HFF-Myc (cell line): ENCODE measurements around the gene COL18A1.

Experiments
- DNase-seq: peaks from one replicate; pipeline ENCODE4 v3.0.0-alpha.2; 2011; ENCODE audit warnings: low read depth; ENCODE audit errors: extremely low read depth
- H3K4me3 ChIP-seq: replicated peaks from 2 replicates; pipeline ENCODE4 v1.5.1; 2011; ENCODE audit warnings: low read depth, mild to moderate bottlenecking, control low read depth, low read length
- TF ChIP-seq, protein P1 (sequence below): IDR thresholded peaks from 2 replicates; pipeline ENCODE4 v1.5.1; 2012; ENCODE audit warnings: mild to moderate bottlenecking, low read depth, low read length, control low read depth; ENCODE audit errors: missing control alignments

COL18A1 gene

DNA sequence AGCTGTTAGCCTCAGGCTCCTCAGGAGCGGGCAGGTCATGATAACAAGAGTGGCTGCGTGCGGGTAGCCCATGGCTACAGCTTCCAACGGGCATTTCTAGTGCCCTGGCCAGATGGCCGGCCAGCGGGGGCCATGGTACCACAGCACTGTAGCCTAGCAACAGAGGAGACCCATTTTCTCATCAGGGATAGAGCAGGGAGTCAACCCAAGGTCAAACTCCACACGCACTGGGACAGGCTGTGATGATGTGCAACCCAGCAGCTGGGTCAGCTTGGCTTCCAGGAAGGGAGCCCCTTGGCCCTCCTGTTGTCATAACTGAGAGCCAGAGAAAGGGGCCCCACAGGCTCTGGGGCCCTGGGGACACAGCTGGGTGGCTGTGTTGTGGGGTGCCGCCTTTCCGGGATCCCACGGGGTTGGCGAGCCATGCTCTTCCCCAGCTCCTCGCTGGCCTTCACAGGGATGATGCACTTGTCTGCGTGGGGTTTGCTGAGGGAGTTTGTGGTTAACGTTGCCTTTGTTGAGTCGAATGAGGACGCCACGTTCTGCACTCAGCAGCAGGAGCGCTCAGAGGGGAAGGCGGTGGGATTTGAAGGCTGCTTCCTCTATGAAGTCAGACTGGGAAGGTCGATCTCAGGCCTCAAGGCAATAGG is 46.3 kb downstream of the COL18A1 start:
- no peak for DNase-seq
- no peak overlapping the region for H3K4me3 ChIP-seq
- TF ChIP-seq, protein P1, sequence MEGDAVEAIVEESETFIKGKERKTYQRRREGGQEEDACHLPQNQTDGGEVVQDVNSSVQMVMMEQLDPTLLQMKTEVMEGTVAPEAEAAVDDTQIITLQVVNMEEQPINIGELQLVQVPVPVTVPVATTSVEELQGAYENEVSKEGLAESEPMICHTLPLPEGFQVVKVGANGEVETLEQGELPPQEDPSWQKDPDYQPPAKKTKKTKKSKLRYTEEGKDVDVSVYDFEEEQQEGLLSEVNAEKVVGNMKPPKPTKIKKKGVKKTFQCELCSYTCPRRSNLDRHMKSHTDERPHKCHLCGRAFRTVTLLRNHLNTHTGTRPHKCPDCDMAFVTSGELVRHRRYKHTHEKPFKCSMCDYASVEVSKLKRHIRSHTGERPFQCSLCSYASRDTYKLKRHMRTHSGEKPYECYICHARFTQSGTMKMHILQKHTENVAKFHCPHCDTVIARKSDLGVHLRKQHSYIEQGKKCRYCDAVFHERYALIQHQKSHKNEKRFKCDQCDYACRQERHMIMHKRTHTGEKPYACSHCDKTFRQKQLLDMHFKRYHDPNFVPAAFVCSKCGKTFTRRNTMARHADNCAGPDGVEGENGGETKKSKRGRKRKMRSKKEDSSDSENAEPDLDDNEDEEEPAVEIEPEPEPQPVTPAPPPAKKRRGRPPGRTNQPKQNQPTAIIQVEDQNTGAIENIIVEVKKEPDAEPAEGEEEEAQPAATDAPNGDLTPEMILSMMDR = no peak

- TF ChIP-seq, protein P1 = no peak
These were observed 46.8 kb downstream of the COL18A1 start for GRCh38 chr21:45451771-45452182.

DNA sequence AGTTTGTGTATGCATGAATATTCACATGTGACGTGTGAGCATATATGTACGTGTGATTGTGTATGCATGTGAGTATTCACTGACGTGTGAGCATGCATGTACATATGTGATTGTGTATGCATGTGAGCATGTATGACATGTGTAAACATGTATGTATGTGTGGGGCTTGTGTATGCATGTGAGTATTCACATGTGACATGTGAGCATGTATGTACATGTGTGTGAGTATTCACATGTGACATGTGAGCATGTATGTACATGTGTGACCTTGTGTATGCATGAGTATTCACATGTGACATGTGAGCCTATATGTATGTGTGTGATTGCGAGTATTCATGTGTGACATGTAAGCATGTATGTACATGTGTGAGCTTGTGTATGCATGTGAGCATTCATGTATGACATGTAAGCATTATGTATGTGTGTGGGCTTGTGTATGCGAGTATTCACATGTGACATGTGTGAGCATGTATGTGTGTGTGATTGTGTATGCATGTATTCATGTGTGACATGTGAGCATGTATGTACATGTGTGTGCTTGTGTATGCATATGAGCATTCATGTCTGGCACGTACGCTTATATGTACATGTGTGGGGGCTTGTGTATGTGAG is 47.8 kb downstream of the COL18A1 start:
- TF ChIP-seq, protein P1 = no peak
- DNase-seq = no peak
- H3K4me3 ChIP-seq = no peak overlapping the region

More at GRCh38 chr21:45451771-45452182, 46.8 kb downstream of the COL18A1 start:
- no peak overlapping the region for H3K4me3 ChIP-seq
- no peak for DNase-seq

GRCh38 chr21:45453308-45453950 is 48.5 kb downstream of the COL18A1 start:
- DNase-seq = no peak
- TF ChIP-seq, protein P1 = no peak
- no peak overlapping the region for H3K4me3 ChIP-seq

GRCh38 chr21:45454060-45454925 is 49.3 kb downstream of the COL18A1 start:
- DNase-seq = no peak
- H3K4me3 ChIP-seq = no peak overlapping the region
- TF ChIP-seq, protein P1 = no peak

- no peak for DNase-seq
- TF ChIP-seq, protein P1 = no peak
- H3K4me3 ChIP-seq = no peak overlapping the region
These were observed 50.1 kb downstream of the COL18A1 start for GRCh38 chr21:45454926-45455673.
